Testis (tissue), 2 donors: ENCODE results near the gene ZNF333.

Experiments
- CTCF ChIP-seq, 3 experiments: fragments of 450-650 bp in 2 of 3; fragments of 200-600 bp in 1 of 3; sonication (generic) in 1 of 3; IDR thresholded peaks; one replicate each; pipeline ENCODE4 v1.5.1; 2016 to 2019; ENCODE audit warnings: antibody characterized with exemption in 3 of 3, mild to moderate bottlenecking in 2 of 3, moderate library complexity in 1 of 3
- POLR2A ChIP-seq: fragments of 450-650 bp; IDR thresholded peaks from one replicate; pipeline ENCODE4 v1.6.1; 2017; ENCODE audit warnings: antibody characterized with exemption, mild to moderate bottlenecking, moderate library complexity

GRCh38 chr19:14661372-14661924 is 28.4 kb upstream of the ZNF333 start:
- no peak for TF ChIP-seq POLR2A
- TF ChIP-seq CTCF (IDR thresholded peaks at IDR 0.05): no peak
